GM21825 (cell line): Measurements from ENCODE around the gene PDLIM1.
"Not testable (repeated sequence)": the region's sequence is repeated elsewhere in the genome, so short reads cannot be mapped to it uniquely, and the experiment has no call there.

Source experiments
- ATAC-seq: cut with Tn5 transposase; IDR thresholded peaks from one replicate; pipeline ENCODE4 v1.9.1; 2021; ENCODE audit warnings: mild to moderate bottlenecking, moderate library complexity; ENCODE audit not compliant: unreplicated experiment

PDLIM1 gene

GRCh38 chr10:95214369-95214768 is 76.4 kb downstream of the PDLIM1 start:
- ATAC-seq: no peak

GRCh38 chr10:95211606-95212279 is 79.1 kb downstream of the PDLIM1 start:
- ATAC-seq: no peak

- no peak for ATAC-seq
These were observed 81.2 kb downstream of the PDLIM1 start for GRCh38 chr10:95209509-95210127.

GRCh38 chr10:95208702-95209391 is 82.0 kb downstream of the PDLIM1 start:
- ATAC-seq: no peak

GRCh38 chr10:95202865-95203264 is 87.9 kb downstream of the PDLIM1 start:
- ATAC-seq: not testable (repeated sequence)

GRCh38 chr10:95201736-95202135 is 89.1 kb downstream of the PDLIM1 start:
- no peak for ATAC-seq

GRCh38 chr10:95196046-95196445 is 94.8 kb downstream of the PDLIM1 start:
- no peak for ATAC-seq

GRCh38 chr10:95193944-95194343 is 96.9 kb downstream of the PDLIM1 start, which contains the start of gene ACSM6:
ACSM6 (plus strand) TSS chr10:95194238; CDS start chr10:95194486, 248 bp downstream.
- ATAC-seq: no peak

GRCh38 chr10:95188593-95188992 is 102.2 kb downstream of the PDLIM1 start:
- no peak for ATAC-seq

GRCh38 chr10:95187617-95188016 is 103.2 kb downstream of the PDLIM1 start:
- ATAC-seq: no peak
